Measurements from ENCODE around the gene BBIP1. TPM values are rescaled to one million over a fixed set of nuclear protein-coding genes. Genes with fewer than 3 reads are reported as not detected.

Gene BBIP1
- total and polyA plus RNA-seq, 5 donors = 24.5 to 30.0 (median 26.9) TPM

DNA sequence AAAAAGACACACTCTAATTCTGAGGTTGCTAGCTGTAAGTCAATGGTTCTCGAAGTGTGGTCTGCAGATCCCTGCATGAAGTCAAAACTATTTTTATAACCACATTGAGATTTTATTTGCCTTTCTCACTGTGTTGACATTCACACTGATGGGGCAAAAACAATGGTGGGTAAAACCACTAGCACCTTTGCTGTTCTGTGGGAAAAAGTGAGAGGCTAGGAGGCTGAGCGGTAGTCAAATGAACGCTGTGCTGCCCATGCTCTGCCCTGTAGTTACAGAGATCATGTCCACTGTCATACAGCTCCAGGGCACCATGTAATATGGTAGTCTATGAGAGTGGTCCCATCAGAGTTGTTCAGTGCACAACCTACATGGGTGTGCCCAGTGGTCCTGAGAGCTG is 68.9 kb downstream of the BBIP1 start:
- ATAC-seq (no peak), DNase-seq (no peak)
- Histone ChIP-seq H3K4me1 (ENCODE audit: control insufficient read depth, insufficient read depth, low read length) (no peaks in the 10 kb centered on the region), H3K27me3 (ENCODE audit: control insufficient read depth, insufficient read depth) (no peaks in the 10 kb centered on the region), H3K27ac (ENCODE audit: low read length) (no peak overlapping the region), H3K9me3 (ENCODE audit: control insufficient read depth, low read length) (no peaks in the 10 kb centered on the region), H3K4me3 (ENCODE audit: low read length) (no peak overlapping the region)
- WGBS = 96% methylated on average over 3 of the region's 3 CpGs
- intact Hi-C loops (cut with DNase I) = no loop called here

Other genes starting within 250 kb of the BBIP1 start
- 10 to 100 TPM; 61.5 to 82.7 (median 76.2) TPM for gene PDCD4, start 47.3 kb downstream of the BBIP1 start, total RNA-seq
- gene PDCD4, start 47.3 kb downstream of the BBIP1 start, polyA plus RNA-seq = 39.8 TPM
- gene SHOC2, start 424 bp upstream of the BBIP1 start, total RNA-seq = 10 to 100 TPM; 49.4 to 60.7 (median 52.1) TPM
- gene SHOC2, start 424 bp upstream of the BBIP1 start, polyA plus RNA-seq = 24.8 TPM
- under 1 TPM; 0.41 to 0.83 (median 0.73) TPM for gene ADRA2A, start 157.8 kb upstream of the BBIP1 start, total RNA-seq
- gene ADRA2A, start 157.8 kb upstream of the BBIP1 start, polyA plus RNA-seq = 0.86 TPM

Measured in right cardiac atrium (tissue), 5 donors.